ENCODE data around the gene ANXA2R. TPM values are rescaled to one million over a fixed set of nuclear protein-coding genes. Genes with fewer than 3 reads are reported as not detected.

The ANXA2R gene
- total and polyA plus RNA-seq, 9 of the 15 experiments (the other 6 are each of a cell fraction or from before 2014, with no cell fraction given) = 2.1 to 4.8 (median 3.4) TPM

DNA sequence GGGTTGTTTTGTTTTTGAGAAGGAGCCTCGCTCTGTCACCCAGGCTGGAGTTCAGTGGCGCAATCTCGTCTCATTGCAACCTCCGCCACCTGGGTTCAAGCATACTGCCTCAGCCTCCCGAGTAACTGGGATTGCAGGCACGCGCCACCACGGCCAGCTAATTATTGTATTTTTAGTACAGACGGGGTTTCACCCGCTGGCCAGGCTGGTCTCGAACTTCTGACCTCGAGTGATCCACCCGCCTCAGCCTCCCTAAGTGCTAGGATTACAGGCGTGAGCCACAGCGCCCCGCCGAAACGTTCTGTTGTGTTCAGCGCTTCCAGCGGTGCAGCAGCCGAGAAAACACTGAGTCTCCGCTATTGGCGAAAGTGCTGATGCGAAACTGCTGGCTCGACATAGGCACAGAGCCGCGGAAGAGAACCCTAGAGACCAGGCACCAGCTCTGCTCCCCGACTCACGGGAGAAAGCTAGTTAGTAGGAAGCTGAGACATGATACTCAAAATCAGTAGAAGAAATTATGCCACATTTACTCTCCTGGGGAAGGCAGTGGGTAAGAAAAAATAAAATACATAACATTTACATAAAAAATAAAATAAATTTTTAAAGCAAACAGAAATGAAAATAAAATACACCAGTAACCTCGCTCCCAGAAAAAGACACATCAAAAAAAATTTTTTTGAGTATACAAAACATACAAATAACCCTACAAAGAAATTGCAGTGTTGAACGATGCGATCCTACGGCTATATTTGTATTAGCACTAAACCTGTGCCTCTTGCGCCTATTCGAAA is 31.6 kb downstream of the ANXA2R start (continued):
- TF ChIP-seq ZBTB33 (CRISPR knock-in tag; IDR thresholded peaks at IDR 0.05) (peak; percentile 73), MED1 (CRISPR knock-in tag; IDR thresholded peaks at IDR 0.05; ENCODE audit: borderline replicate concordance) (no peak), ZNF507 (tag; conservative IDR thresholded peaks at IDR 0.05) (no peak), SOX6 (IDR thresholded peaks at IDR 0.05) (peak; percentile 88), FOXM1 (IDR thresholded peaks at IDR 0.05; ENCODE audit: low read depth) (0 out of 2 replicates have a peak, but pooled peaks have one; percentile 16), FOXM1 (CRISPR knock-in tag; IDR thresholded peaks at IDR 0.05; ENCODE audit: low read depth) (no peak), POLR2B (IDR thresholded peaks at IDR 0.05; ENCODE audit: low read depth, partially characterized antibody) (peak; percentile 87), HCFC1 (IDR thresholded peaks at IDR 0.05; ENCODE audit: low read depth, low read length) (peak; percentile 64), ETV6 (IDR thresholded peaks at IDR 0.05; ENCODE audit: borderline replicate concordance in 1 of 2, low read depth in 2 of 2, low read length in 1 of 2) (peak; percentile 18 to 62; a peak in 2 of 4 replicates), ETV6 (CRISPR knock-in tag; IDR thresholded peaks at IDR 0.05; ENCODE audit: borderline replicate concordance) (no peak), PRDM10 (IDR thresholded peaks at IDR 0.05; ENCODE audit: partially characterized antibody) (peak; percentile 33), STAG1 (CRISPR knock-in tag; IDR thresholded peaks at IDR 0.05; ENCODE audit: borderline replicate concordance) (no peak), TSC22D4 (tag; IDR thresholded peaks at IDR 0.05) (no peak), TFAP4 (CRISPR knock-in tag; IDR thresholded peaks at IDR 0.05; ENCODE audit: borderline replicate concordance) (peak; percentile 91), RFX7 (CRISPR knock-in tag; IDR thresholded peaks at IDR 0.05) (peak; percentile 5; the same call in 1 of the 2 replicates), CHD2 (IDR thresholded peaks at IDR 0.05; ENCODE audit: low read depth, low read length) (no peak; the same call in none of the 2 replicates)
- TF ChIP-seq, protein P1, sequence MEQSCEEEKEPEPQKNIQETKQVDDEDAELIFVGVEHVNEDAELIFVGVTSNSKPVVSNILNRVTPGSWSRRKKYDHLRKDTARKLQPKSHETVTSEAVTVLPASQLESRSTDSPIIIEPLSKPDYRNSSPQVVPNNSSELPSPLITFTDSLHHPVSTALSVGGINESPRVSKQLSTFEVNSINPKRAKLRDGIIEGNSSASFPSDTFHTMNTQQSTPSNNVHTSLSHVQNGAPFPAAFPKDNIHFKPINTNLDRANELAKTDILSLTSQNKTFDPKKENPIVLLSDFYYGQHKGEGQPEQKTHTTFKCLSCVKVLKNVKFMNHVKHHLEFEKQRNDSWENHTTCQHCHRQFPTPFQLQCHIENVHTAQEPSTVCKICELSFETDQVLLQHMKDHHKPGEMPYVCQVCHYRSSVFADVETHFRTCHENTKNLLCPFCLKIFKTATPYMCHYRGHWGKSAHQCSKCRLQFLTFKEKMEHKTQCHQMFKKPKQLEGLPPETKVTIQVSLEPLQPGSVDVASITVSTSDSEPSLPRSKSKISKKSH (CRISPR knock-in tag; IDR thresholded peaks at IDR 0.05) = no peak
- TF ChIP-seq, protein P2, sequence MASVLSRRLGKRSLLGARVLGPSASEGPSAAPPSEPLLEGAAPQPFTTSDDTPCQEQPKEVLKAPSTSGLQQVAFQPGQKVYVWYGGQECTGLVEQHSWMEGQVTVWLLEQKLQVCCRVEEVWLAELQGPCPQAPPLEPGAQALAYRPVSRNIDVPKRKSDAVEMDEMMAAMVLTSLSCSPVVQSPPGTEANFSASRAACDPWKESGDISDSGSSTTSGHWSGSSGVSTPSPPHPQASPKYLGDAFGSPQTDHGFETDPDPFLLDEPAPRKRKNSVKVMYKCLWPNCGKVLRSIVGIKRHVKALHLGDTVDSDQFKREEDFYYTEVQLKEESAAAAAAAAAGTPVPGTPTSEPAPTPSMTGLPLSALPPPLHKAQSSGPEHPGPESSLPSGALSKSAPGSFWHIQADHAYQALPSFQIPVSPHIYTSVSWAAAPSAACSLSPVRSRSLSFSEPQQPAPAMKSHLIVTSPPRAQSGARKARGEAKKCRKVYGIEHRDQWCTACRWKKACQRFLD (CRISPR knock-in tag; IDR thresholded peaks at IDR 0.05) = peak; percentile 73; the same call in 1 of the 2 replicates

Measured in K562 (cell line).